GM11168 (cell line): ENCODE results near the gene AIPL1.

ENCODE experiments used
- in situ Hi-C: fragments of 300-500 bp; cut with MboI; formaldehyde crosslinking; loops from one replicate; pipeline ENCODE4 v1.12.0; 2022; ENCODE audit warnings: low sequenced_read_pairs; ENCODE audit not compliant: unreplicated experiment

Gene AIPL1

DNA sequence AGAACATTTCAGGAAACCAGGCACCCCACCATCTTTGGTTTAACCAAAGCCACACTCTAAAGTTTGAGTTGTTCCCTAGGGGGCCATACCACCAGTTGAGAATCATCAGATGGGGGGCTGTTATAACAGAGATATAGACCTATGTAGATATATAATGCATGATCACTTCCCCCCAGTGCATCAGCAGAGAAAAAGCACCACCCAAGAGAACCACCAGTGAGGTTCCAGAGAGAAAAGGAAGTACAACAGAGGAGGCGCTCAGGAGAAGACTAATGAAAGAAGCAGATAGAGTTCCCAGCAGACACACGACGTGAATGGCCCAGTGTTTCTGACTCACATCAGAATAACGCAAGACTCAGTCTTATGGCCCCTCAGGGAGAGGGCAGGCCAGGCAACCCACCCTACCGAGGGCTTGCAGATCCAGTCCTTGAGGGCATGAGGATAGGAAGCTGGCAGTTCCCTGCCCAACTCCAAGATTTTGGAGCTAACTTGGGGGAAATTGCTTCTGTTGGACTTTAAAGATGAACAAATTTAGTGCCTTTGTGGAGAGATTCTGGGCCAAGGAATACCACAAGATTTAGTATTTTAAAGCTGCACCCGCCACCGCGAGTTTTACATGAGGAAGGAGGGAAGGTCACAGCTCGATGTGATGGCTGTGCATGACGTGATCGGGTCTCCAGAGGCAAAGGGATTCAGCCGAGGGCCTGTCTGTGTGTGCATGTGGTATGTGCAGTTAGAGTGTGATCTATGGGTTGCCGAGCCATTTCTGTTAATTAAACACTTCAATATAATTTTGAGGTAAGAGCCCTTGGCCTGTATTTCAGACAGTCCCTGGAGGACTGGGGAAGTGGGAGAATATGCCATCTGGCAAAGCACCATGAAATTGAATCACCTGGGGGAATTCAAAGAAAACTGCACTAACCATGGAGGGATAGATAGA is 53.1 kb downstream of the AIPL1 start:
- in situ Hi-C loops = no loop called here

GRCh38 chr17:6380915-6381438 is 53.9 kb downstream of the AIPL1 start:
- in situ Hi-C loops = no loop called here

DNA sequence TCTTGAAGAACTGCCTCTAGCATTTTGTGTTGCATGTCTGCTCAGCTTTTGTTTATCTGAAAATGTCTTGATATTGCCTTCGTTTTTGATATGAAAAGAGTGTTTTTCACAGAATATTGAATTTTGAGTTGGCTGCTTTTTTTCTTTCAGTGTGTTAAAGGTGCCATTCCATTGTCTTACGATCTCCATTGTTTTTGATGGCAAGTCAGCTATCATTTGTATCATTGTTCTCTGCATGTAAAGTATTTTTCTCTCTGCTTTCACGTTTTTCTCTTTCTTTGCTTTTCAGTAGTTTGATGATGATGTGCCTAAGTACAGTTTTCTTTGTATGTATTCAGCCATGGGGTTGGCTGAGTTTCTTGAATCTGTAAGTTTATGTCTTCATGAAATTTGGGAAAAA is 57.0 kb downstream of the AIPL1 start:
- in situ Hi-C loops = no loop called here

- in situ Hi-C loops = no loop called here
Observed at GRCh38 chr17:6376931-6377361, 58.0 kb downstream of the AIPL1 start.

- in situ Hi-C loops = no loop called here
Observed at GRCh38 chr17:6374761-6375312, 60.1 kb downstream of the AIPL1 start.

DNA sequence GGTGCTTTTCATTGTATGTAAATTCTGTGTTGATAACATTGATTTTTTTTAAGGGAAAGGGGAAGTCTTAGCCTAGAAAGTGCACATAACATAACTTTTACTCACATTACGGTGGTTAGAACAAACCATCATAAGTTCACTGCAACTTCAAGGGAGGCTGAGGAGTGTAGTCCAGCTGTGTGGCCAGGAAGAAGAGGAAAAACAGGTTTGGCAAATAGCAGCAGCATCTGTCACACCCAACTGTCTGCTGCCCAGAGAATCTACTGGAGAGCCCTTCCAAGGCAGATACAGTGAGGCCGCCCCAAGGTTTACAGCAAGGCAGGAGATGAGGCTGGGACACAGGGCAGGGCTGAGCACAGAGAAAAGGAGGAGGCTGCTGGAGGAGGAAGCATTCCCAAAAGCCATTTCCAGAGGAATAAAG is 60.6 kb downstream of the AIPL1 start:
- in situ Hi-C loops = no loop called here
